Measurements from ENCODE around the gene WDR76.
"Not testable (repeated sequence)": the region's sequence is repeated elsewhere in the genome, so short reads cannot be mapped to it uniquely, and the experiment has no call there.

The WDR76 gene

DNA sequence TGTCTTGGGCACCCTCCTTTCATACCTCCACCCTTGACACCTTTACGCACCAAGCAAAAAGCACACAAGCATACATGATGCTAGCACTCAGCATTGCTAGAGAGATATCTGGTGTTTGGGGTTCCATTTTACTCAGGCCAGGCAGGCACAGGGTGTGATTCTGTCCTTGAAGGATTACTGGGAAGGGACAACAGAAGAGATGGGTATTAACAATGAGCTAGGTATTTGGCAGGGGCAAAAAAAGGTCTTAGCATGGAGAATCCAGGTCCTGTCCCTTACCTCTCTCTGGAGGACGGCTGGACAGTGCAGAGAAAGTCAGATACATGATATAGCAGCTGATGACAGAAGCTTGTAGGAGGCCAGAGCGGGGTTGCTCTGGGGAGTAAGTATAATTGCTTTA, 30.2 kb upstream of the WDR76 start:
- no peak overlapping the region for H3K4me3 ChIP-seq
- intact Hi-C loops (cut with DNase I; ENCODE audit: low total_unique reads): no loop called here
- H3K36me3 ChIP-seq: peaks cover 25 to 47% (median 36%) of the 10 kb centered on the region in 3 donors
- H3K27ac ChIP-seq: no peak overlapping the region
- no peak for DNase-seq
- H3K27me3 ChIP-seq: no peaks in the 10 kb centered on the region
- H3K9me3 ChIP-seq: no peaks in the 10 kb centered on the region
- TF ChIP-seq CTCF (IDR thresholded peaks at IDR 0.05): no peak
- peaks cover 0 to 76% (median 57%) of the 10 kb centered on the region in 4 donors for H3K4me1 ChIP-seq

DNA sequence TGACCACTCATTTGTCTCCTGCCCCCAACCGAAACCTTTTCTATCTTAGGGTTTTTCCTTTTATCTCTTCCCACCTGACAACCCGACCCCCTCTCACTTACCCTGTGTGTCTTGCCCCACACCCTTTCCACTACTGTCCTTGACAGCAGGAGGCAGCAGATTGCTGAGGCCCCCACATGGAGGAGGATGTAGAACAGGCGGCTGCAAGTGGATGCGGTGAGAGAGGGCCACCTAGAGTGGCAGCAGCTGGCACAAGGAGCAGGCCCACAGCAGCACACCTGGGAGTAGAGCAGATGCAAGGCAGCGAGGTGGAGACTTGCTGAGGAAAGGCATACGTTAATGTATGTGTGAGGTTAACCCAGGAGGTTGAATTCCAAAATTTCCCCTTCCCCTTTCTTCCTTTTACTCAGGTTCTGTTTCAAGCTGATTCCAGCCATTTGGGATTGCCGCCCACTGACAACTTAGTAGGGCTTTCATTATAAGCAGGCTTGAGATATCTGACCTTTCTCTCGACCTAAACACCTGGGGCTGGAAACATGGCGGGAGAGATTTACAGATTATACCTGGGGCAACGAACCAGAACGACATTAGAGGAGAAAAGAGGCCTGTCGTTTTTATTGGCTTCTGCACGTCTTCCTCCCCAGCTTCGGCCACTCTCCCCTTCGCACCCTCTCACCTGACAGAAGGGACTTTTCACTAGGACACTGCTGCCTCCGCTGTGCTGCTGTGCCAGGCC, 27.4 kb upstream of the WDR76 start:
- intact Hi-C loops (cut with DNase I; ENCODE audit: low total_unique reads): no loop called here
- Histone ChIP-seq H3K9me3 (no peaks in the 10 kb centered on the region), H3K27ac (peak overlapping the region; percentile 79 to 90), H3K4me3 (no peak overlapping the region), H3K36me3 (peaks cover 35 to 65% (median 52%) of the 10 kb centered on the region in 3 donors), H3K4me1 (peaks cover 0 to 61% (median 44%) of the 10 kb centered on the region in 4 donors), H3K27me3 (no peaks in the 10 kb centered on the region)
- TF ChIP-seq CTCF (IDR thresholded peaks at IDR 0.05): no peak
- DNase-seq: no peak

DNA sequence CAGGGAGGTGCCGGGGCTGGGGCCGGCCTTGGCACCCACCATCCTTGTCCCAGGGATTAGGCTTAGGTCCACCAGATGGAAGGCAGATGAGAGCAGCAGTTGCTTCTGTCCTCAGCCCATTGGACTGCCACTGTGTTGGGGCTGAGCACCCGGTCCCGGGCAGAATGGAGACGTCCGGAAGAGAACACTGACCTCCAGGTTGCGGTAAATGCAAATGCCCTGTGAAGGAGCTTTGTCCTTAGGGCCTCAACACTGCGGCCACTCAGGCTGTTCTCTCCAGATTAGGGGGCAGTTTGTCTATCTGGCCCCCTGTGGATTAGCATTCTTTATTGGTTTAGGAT, 26.9 kb upstream of the WDR76 start, which contains the start of gene SERINC4:
SERINC4 (minus strand) TSS at position 276 of the 341 bp plus-strand sequence; CDS start at position 42, 234 bp downstream.
- TF ChIP-seq CTCF (IDR thresholded peaks at IDR 0.05): no peak
- intact Hi-C loops (cut with DNase I; ENCODE audit: low total_unique reads): loop anchor here (2.0 kb wide), 1 partner anchor 25 kb away; the partner anchor contains the start of gene MFAP1
- peak within 1 kb of the TSS; percentile 79 to 90 for H3K27ac ChIP-seq
- peaks cover 0 to 56% (median 39%) of the 10 kb centered on the region in 4 donors for H3K4me1 ChIP-seq
- peak in 1 of 2 donors; percentile 69 for DNase-seq
- H3K4me3 ChIP-seq: peak within 1 kb of the TSS; percentile 67 to 79
- peaks cover 35 to 65% (median 55%) of the 10 kb centered on the region in 3 donors for H3K36me3 ChIP-seq
- H3K27me3 ChIP-seq: no peaks in the 10 kb centered on the region
- no peaks in the 10 kb centered on the region for H3K9me3 ChIP-seq

- H3K27me3 ChIP-seq: no peaks in the 10 kb centered on the region
- peaks cover 33 to 65% (median 55%) of the 10 kb centered on the region in 3 donors for H3K36me3 ChIP-seq
- H3K4me1 ChIP-seq: peaks cover 0 to 50% (median 33%) of the 10 kb centered on the region in 4 donors
- TF ChIP-seq CTCF (IDR thresholded peaks at IDR 0.05): no peak
- peak; percentile 95 to 97 for DNase-seq
- intact Hi-C loops (cut with DNase I; ENCODE audit: low total_unique reads): loop anchor here (2.0 kb wide), 1 partner anchor 24 kb away; the partner anchor contains the start of gene MFAP1
- no peaks in the 10 kb centered on the region for H3K9me3 ChIP-seq
- peak within 1 kb of the TSS; percentile 67 to 79 for H3K4me3 ChIP-seq
- peak within 1 kb of the TSS; percentile 79 to 90 for H3K27ac ChIP-seq
Measured at GRCh38 chr15:43800286-43801141, 26.3 kb upstream of the WDR76 start, which contains the start of gene HYPK. HYPK (plus strand) TSS chr15:43800599; CDS start chr15:43800623, 24 bp downstream.

GRCh38 chr15:43802676-43803075, 24.1 kb upstream of the WDR76 start:
- H3K27ac ChIP-seq; intact Hi-C loops (cut with DNase I; ENCODE audit: low total_unique reads); DNase-seq; H3K27me3 ChIP-seq; H3K4me3 ChIP-seq; H3K9me3 ChIP-seq: not testable (repeated sequence)
- peaks cover 0 to 31% (median 22%) of the 10 kb centered on the region in 4 donors for H3K4me1 ChIP-seq
- peaks cover 48 to 72% (median 59%) of the 10 kb centered on the region in 3 donors for H3K36me3 ChIP-seq

Measured in tibial artery (tissue), 4 donors.